DMS153 treated with DMSO at 0.1 percent for 48 hours (cell line): ENCODE results near the gene PARVA.
A peak's percentile ranks its signal among the peaks of the same experiment; 100 is the strongest.

Experiments used
- DNase-seq: peaks from one replicate; lab custom pipeline; 2025; ENCODE audit not compliant: unreplicated experiment; lab: John Stamatoyannopoulos, UW

PARVA gene

DNA sequence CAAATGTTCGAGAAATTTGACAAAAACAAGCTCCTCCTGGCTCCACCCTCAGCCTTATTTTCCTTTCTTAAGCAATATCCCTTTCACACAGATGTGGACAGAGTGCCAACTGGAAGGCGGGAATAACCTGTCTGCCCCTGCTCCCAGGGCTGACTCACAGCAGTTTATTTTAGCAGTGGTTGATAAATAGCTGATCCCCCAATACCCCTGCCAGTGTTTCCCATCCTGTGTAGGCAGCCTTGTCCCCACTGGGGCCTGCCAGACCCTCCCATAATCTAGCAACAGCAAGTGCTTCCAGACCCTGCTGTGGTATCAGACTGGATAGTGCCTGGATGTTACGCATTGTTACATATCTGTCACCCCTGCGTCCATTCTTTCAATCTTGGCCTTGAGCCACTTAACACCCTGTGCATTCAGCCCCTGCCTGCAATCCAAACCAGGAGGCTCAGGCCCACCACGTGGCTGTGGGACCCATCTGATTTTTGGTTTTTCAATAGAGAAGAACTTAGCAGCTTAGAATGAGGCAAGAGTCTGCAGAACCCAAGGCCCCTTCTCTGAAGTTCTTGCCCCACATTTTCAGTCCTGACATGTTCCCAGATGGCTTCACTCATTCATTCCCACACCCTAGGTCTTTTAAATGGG, 53.7 kb downstream of the PARVA start:
- no peak for DNase-seq

GRCh38 chr11:12432507-12432906, 55.1 kb downstream of the PARVA start:
- DNase-seq = no peak

GRCh38 chr11:12433121-12433520, 55.8 kb downstream of the PARVA start:
- DNase-seq = no peak

DNA sequence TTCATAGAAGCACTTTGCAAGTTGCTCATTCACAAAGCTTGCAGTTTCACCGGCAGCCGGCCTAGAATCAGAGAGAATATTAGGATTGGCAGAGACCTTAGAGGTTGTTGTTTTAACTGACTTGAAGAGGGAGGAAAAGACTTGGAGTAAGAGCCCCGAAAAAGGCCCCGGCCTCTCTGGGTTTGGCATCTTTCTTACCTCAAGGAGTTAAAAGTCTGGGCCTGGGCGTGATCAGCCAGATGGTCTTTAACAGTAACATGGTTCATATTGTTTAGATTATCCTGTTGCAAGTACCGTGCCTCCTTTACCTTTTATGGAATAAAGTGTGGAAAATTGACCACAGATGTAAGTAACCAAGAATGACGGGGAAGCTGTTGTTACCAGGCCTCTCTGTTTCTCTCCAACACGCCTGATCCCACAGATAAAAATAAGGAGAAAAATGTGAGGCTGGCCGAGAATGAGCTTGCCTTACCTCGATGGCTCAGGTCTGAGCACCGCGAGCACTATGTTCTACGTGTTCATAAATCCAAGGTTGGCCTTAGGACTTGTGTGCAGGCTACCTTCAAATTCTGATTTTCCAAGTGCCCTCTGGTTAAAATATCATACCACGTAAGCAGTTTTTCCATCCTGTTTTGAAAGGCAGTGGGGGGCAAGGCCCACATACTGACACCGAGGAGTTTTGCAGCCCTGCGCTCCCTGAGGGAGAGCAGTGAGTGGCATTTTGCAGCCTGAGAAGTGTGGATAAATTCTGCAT, 56.4 kb downstream of the PARVA start:
- no peak for DNase-seq

DNA sequence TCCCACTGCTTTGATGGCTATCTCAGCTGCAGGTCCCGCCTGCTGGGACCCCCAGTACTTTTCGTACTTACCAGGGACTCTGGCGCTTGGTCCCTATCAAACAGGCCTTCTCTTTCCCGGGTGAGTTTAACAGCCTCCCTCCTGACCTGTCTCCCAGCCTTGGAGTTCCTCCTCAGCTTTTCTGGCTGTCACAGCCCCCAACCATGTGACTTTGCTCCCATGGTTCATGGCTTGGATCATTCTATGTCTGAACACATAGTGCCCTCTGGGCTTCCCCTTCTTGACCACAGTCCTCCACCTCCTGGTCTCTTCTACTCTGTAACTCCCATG, 56.9 kb downstream of the PARVA start:
- no peak for DNase-seq

GRCh38 chr11:12435264-12435663, 57.9 kb downstream of the PARVA start:
- DNase-seq = no peak

- no peak for DNase-seq
Observed at GRCh38 chr11:12436266-12436665, 58.9 kb downstream of the PARVA start.

- DNase-seq = no peak
Observed at GRCh38 chr11:12438291-12438690, 60.9 kb downstream of the PARVA start.

- peak; percentile 30 for DNase-seq
Observed at GRCh38 chr11:12439615-12440014, 62.2 kb downstream of the PARVA start.

DNA sequence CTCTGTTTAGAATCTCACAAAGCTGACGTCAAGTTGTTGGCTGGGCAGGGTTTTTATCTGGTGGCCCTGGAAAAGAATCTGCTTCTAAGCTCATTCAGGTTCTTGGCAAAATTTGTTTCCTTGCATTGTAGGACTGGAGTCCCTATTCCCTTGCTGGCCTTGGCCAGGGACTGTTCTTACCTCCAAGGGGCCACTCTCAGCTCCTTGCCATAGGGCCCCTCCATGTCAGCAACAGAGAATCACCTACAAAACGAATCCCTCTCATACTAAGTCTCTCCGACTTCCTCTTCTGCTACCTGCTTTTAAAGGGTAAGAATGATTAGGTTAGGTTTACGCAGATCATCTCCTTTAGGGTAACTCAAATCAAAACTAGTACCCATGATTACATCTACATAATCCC, 63.2 kb downstream of the PARVA start:
- DNase-seq = no peak

DNA sequence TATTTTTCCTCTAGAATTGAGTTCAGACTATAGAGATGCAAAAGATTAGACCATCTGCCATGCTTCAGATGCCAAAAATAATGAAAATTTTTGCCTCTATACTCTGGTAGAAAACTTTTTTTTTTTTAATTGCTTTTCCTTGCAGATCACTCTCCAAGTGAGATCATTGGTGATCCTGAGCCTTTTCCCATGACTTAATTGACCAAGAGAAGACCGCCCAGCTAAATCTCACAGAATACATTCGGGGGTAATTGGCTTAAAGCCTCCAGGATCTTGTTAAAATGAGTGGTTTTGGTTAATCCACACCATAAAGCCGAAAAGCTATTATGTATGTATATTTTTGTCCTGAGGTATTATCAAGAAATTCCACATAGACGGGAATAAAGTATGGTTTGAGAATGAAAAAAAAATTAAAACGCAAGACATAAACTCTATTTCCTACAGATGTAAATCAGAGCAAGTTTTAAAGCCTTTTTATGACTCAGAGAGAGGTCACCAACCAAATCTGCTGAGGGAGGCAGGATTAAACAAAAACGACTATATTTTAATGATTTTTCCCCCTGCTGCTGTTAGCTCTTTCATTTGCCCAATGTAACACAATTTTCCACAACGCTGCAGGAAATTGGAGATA, 64.0 kb downstream of the PARVA start:
- no peak for DNase-seq

DNA sequence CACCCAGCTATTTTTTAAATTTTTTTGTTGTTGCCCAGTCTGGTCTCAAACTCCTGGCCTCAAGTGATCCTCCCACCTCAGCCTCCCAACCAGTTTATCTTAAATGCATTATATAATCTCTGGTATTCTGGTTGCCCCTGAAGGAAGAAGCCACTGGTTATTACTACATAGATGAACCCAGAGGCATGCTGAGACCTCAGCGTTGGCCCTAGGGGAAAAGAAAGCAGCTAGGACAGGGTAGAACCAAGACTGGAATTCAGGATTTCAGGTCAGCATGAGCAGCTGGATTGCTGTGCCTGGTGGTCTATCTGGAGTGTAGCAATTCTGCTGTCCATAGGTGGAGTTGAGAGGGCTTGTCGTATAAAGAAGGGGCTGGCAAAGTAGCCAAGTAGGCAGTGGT, 67.2 kb downstream of the PARVA start:
- DNase-seq = no peak

GRCh38 chr11:12445001-12445400, 67.6 kb downstream of the PARVA start:
- no peak for DNase-seq

DNA sequence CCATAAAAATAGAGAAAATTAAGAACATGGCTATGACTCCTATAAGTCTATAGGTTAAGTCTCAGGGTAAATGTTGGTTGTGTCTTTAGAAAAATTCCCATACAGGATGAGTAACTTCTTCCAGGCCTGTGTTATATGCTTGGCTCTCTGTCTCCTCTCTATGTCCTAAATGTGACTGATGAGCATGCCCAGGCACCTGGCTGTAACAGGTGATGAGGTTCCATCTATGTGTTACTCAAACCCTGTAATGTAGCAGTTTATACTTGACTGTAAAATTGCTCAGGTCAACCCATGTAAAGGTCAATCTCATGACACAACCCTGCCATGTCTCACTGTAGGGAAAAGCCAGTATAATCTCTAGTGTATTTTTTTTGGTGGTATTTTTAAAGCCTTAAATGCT, 69.5 kb downstream of the PARVA start:
- no peak for DNase-seq

DNA sequence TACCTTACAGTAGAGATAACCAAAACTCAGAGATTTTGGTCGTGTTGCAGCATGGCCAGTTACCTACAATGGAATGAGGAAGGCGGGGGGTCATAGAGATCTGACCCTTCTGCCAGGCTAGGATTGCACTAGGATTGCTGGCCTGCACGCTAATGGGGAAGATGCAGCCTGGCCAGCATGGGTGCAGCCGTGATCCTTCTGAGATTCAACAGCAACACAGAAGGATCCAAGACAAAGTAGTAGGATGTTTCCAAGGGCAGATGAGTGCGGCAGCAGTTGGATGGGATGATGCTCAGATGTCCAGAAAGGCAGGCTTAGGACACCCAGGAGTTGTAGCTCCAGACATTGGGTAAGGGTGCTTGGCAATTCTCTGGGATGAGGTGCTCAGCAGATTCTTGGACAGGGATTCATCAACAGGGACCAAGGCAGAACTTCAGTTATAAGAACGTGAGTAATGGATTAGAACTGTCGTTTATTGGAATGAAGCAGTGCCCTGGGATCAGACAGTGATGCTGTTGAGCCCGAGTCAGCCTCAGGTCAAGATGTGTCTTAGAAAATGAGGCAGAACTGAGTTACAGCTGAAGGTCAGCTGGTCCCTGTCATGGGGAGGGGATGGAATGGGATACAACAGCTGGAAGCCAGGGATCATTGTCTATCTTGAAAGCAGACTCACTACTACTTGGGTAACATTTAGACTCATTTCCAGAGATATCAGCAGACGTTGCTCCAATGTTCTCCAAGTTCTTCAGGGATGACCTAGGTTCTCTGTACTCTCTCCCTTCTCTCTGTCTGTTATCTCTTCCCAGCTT, 71.0 kb downstream of the PARVA start:
- DNase-seq = no peak

GRCh38 chr11:12449961-12450715, 72.8 kb downstream of the PARVA start:
- DNase-seq = no peak

DNA sequence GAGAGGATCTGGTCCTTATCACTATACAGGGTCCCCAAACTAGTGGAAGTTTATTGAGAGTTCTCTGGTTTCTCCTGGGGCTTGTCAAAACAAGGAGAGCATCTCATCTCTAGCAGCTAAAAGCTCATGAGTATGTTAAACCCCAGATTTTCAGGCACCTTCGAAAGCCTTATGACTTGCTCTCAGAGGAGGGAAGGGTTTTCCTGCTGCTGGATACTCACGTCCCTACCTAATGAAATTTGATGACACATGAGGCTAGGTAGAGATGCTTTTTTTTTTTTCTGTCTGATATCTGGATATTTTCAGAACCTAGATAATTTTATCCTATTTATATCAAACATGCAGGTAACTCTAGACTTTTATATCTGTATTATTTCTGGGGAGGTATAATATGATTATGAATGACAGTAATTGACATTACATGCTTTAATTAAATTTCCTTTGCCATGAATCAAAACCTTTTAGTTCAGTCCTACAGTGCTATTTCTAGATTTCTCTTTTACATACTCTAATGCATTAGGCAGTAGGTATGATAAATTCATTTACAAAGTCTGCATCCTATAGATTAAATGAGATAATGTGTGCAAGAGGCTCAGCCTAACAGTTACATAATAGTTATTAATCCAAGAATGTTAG, 73.9 kb downstream of the PARVA start:
- DNase-seq = no peak

DNA sequence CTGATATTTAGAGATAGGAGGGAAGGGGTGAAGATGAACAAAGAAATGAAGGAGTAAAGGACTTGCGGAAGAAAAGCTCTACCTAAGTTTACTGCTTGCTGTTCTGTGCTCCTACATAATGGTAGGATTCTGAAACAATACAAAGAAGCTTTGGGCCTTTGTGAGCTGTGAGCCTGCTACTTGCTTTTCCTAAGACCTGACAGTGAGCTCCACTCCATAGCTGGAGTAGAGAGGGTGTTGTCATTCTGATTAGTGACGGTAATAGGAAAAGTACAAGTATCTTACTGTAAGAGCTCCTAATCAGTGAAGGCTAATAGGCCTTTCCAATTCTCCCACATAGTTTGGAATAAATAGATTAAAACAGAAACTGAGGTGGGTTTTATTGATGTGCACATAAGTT, 75.9 kb downstream of the PARVA start:
- DNase-seq = no peak

DNA sequence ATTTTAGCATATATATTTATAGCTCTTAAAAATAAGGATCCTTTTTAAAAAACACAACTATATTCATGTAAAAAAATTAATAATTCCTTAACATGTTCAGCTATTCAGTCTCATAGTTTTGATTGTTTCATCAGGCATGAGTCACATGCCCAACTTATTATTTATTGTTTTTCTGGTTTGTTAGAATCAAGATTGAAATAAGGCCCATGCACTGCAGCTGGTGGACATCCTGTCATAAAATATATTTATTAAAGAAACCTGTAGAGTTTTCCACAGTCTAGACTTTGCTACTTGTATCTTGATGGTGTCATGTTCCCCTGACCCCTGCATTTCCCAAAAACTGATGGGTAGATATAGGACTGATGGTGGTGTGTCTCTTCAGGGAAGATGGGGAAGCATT, 77.4 kb downstream of the PARVA start:
- DNase-seq = no peak

GRCh38 chr11:12455938-12456337, 78.6 kb downstream of the PARVA start:
- DNase-seq = no peak
